Mesendoderm (in vitro differentiated cells): ENCODE measurements around the gene CDC34.

Experiments
- DNase-seq: peaks from one replicate; pipeline ENCODE4 v3.0.0; 2013
- H2AK5ac ChIP-seq: 2 replicates; pipeline ENCODE4 v1.6.1; 2013; ENCODE audit warnings: low read length, inconsistent platforms
- H2BK120ac ChIP-seq: 2 replicates; pipeline ENCODE4 v1.6.1; 2013; ENCODE audit warnings: low read depth, mild to moderate bottlenecking, low read length, moderate library complexity, mixed read lengths
- H2BK15ac ChIP-seq: replicated peaks from 2 replicates; pipeline ENCODE4 v1.6.1; 2013; ENCODE audit warnings: low read depth, mild to moderate bottlenecking, moderate library complexity
- H2BK5ac ChIP-seq: 2 replicates; pipeline ENCODE4 v1.6.1; 2013; ENCODE audit warnings: low read length, inconsistent platforms
- H3K18ac ChIP-seq: 2 replicates; pipeline ENCODE4 v1.6.1; 2013; ENCODE audit warnings: mild to moderate bottlenecking, low read length, mixed read lengths
- H3K23ac ChIP-seq: one replicate; pipeline ENCODE4 v1.6.1; 2013; ENCODE audit warnings: low read length
- H3K27ac ChIP-seq: 2 replicates; pipeline ENCODE4 v1.5.1; 2013; ENCODE audit warnings: low read depth, mild to moderate bottlenecking, inconsistent platforms, low read length, moderate library complexity
- H3K27me3 ChIP-seq: 2 replicates; pipeline ENCODE4 v1.6.1; 2013; ENCODE audit warnings: low read length, control low read depth, mild to moderate bottlenecking, inconsistent platforms; ENCODE audit not compliant: insufficient read depth, poor library complexity
- H3K36me3 ChIP-seq: 2 replicates; pipeline ENCODE4 v1.6.1; 2013; ENCODE audit warnings: low read length, inconsistent platforms; ENCODE audit not compliant: control insufficient read depth, insufficient read depth
- H3K4ac ChIP-seq: one replicate; pipeline ENCODE4 v1.6.1; 2013; ENCODE audit warnings: low read depth, mild to moderate bottlenecking, low read length, moderate library complexity
- H3K4me1 ChIP-seq: 2 replicates; pipeline ENCODE4 v1.6.1; 2013; ENCODE audit warnings: low read depth, low read length, inconsistent platforms; ENCODE audit not compliant: control insufficient read depth
- H3K4me2 ChIP-seq: 2 replicates; pipeline ENCODE4 v1.6.1; 2013; ENCODE audit warnings: low read length
- H3K4me3 ChIP-seq: 2 replicates; pipeline ENCODE4 v1.5.1; 2013; ENCODE audit warnings: mild to moderate bottlenecking, low read length
- H3K56ac ChIP-seq: one replicate; pipeline ENCODE4 v1.6.1; 2013; ENCODE audit warnings: low read length
- H3K79me1 ChIP-seq: 2 replicates; pipeline ENCODE4 v1.6.1; 2013; ENCODE audit warnings: low read length, inconsistent platforms
- H3K79me2 ChIP-seq: 2 replicates; pipeline ENCODE4 v1.6.1; 2013; ENCODE audit warnings: mild to moderate bottlenecking, low read length; ENCODE audit not compliant: control insufficient read depth, insufficient read depth
- H3K9ac ChIP-seq: 2 replicates; pipeline ENCODE4 v1.6.1; 2013; ENCODE audit warnings: low read length, inconsistent platforms
- H4K5ac ChIP-seq: one replicate; pipeline ENCODE4 v1.6.1; 2013; ENCODE audit warnings: low read length
- H4K8ac ChIP-seq: one replicate; pipeline ENCODE4 v1.6.1; 2013; ENCODE audit warnings: low read depth, mild to moderate bottlenecking, control low read depth, low read length, moderate library complexity
- WGBS: extraction: QIAGEN DNeasy Blood & Tissue Kit; methylation state at CpG from one replicate; pipeline ENCODE4 v1.1.7; 2013; ENCODE audit warnings: low lambda C conversion rate, missing lambda C conversion rate; ENCODE audit not compliant: insufficient coverage; ENCODE audit errors: extremely low coverage; 5-methylcytosine and 5-hydroxymethylcytosine counted together

Gene CDC34

DNA sequence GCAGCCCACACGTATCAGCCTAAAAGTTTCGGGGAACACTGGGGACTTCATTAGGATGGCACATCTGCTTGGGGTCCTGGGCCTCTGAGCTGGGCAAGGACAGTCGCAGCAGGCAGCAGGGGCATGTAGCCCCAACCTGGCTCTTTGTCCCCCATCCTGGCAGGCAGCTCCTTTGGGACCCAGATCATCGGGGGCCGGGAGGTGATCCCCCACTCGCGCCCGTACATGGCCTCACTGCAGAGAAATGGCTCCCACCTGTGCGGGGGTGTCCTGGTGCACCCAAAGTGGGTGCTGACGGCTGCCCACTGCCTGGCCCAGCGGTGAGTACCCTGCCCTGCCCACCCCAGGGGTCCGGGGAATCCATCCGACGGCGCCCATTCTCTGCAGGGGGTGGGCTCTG, 15.6 kb downstream of the CDC34 start:
- no peak for DNase-seq
- H2BK15ac ChIP-seq, result no peak overlapping the region

DNA sequence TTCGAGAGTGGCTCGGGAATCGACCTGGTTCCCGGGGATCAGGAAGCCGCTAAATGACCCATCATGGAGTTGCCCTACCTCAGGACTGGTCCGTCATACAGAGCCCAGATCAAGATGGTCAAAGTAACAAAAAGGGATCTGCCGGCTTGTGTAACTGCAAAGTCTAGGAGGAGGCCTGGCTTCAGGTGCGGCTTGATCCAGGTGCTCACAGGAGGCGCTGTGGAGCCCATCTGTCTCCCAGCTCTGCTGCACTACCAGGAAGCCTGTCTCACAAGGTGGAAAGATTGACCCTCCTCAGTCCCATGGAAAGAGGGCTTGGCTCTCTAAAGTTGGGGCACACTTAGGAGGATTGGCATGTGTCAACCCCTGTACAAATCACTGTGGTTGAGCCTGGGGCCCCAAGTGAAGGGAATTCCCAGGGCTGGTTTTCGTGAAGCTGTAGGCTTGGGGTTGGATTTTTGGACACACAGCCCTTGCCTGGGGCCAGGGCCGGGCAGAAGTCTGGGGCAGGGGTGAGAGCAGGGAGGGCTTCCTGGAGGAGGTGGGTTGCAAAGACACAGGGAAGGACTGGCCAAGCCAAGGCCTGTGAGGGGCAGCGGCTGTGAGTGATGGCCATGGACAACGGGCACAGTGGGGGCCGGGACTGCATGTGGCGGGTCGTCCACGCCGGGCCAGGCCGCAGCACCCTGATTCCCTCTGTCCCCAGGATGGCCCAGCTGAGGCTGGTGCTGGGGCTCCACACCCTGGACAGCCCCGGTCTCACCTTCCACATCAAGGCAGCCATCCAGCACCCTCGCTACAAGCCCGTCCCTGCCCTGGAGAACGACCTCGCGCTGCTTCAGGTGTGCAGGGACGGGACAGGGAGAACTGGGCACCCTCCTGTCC, 16.5 kb downstream of the CDC34 start:
- Histone ChIP-seq H3K23ac (no peak overlapping the region), H4K5ac (no peak overlapping the region), H3K9ac (no peak overlapping the region), H3K27ac (no peak overlapping the region), H3K56ac (no peak overlapping the region), H3K18ac (no peak overlapping the region), H4K8ac (no peak overlapping the region), H3K4me3 (no peak overlapping the region), H2BK15ac (no peak overlapping the region), H2AK5ac (no peak overlapping the region), H3K36me3 (no peaks in the 10 kb centered on the region), H3K4ac (no peak overlapping the region), H3K4me2 (no peak overlapping the region), H2BK5ac (no peak overlapping the region), H3K79me1 (no peaks in the 10 kb centered on the region), H3K79me2 (no peaks in the 10 kb centered on the region), H3K27me3 (no peaks in the 10 kb centered on the region), H2BK120ac (no peak overlapping the region), H3K4me1 (no peaks in the 10 kb centered on the region)
- WGBS, result no CpG with 5 or more reads among the region's 26 CpGs
- DNase-seq, result no peak

More for the DNA sequence above, 15.6 kb downstream of the CDC34 start:
- H3K27me3 ChIP-seq, result no peaks in the 10 kb centered on the region
- H3K4me1 ChIP-seq, result no peaks in the 10 kb centered on the region
- no peaks in the 10 kb centered on the region for H3K79me1 ChIP-seq
- no peak overlapping the region for H4K5ac ChIP-seq
- no peak overlapping the region for H4K8ac ChIP-seq
- H3K4ac ChIP-seq, result no peak overlapping the region
- no peak overlapping the region for H2BK120ac ChIP-seq
- H2BK5ac ChIP-seq, result no peak overlapping the region
- no peak overlapping the region for H3K27ac ChIP-seq
- H3K79me2 ChIP-seq, result no peaks in the 10 kb centered on the region
- WGBS, result no CpG with 5 or more reads among the region's 15 CpGs
- no peaks in the 10 kb centered on the region for H3K36me3 ChIP-seq
- no peak overlapping the region for H3K23ac ChIP-seq
- no peak overlapping the region for H3K18ac ChIP-seq
- H2AK5ac ChIP-seq, result no peak overlapping the region
- no peak overlapping the region for H3K9ac ChIP-seq
- no peak overlapping the region for H3K56ac ChIP-seq
- no peak overlapping the region for H3K4me3 ChIP-seq
- no peak overlapping the region for H3K4me2 ChIP-seq

DNA sequence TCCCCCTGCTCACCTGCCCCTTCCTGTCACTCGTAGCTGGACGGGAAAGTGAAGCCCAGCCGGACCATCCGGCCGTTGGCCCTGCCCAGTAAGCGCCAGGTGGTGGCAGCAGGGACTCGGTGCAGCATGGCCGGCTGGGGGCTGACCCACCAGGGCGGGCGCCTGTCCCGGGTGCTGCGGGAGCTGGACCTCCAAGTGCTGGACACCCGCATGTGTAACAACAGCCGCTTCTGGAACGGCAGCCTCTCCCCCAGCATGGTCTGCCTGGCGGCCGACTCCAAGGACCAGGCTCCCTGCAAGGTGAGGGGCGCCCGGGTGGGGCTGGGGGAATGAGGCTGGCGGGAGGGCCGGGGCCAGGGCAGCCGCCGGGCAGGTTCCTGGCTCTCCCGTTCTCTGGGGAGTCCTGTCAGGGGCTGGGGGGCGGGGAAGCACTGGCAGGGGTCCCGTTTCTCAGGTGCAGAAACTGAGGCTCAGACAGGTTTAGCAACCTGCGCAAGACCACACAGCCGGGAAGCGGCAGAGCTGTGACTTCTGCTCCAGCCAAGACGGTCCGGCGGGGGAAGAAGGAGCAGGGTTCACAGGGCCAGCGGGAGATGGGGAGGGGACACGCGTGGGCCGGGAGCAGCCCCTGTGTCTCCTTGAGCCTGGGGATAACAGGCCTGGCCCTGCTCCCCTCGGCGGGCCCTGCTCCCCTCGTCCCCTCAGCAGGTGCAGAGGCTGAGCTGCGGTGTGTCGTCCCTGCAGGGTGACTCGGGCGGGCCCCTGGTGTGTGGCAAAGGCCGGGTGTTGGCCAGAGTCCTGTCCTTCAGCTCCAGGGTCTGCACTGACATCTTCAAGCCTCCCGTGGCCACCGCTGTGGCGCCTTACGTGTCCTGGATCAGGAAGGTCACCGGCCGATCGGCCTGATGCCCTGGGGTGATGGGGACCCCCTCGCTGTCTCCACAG, 17.6 kb downstream of the CDC34 start:
- H3K27me3 ChIP-seq, result no peaks in the 10 kb centered on the region
- H3K9ac ChIP-seq, result no peak overlapping the region
- no peak overlapping the region for H3K4me2 ChIP-seq
- no CpG with 5 or more reads among the region's 52 CpGs for WGBS
- H3K4me3 ChIP-seq, result no peak overlapping the region
- no peak overlapping the region for H4K8ac ChIP-seq
- H2AK5ac ChIP-seq, result no peak overlapping the region
- H2BK5ac ChIP-seq, result no peak overlapping the region
- no peak for DNase-seq
- no peak overlapping the region for H4K5ac ChIP-seq
- no peak overlapping the region for H3K18ac ChIP-seq
- no peak overlapping the region for H2BK15ac ChIP-seq
- no peaks in the 10 kb centered on the region for H3K36me3 ChIP-seq
- H3K79me1 ChIP-seq, result no peaks in the 10 kb centered on the region
- H3K23ac ChIP-seq, result no peak overlapping the region
- no peak overlapping the region for H3K4ac ChIP-seq
- H3K56ac ChIP-seq, result no peak overlapping the region
- H3K27ac ChIP-seq, result no peak overlapping the region
- H3K4me1 ChIP-seq, result no peaks in the 10 kb centered on the region
- H2BK120ac ChIP-seq, result no peak overlapping the region
- no peaks in the 10 kb centered on the region for H3K79me2 ChIP-seq

DNA sequence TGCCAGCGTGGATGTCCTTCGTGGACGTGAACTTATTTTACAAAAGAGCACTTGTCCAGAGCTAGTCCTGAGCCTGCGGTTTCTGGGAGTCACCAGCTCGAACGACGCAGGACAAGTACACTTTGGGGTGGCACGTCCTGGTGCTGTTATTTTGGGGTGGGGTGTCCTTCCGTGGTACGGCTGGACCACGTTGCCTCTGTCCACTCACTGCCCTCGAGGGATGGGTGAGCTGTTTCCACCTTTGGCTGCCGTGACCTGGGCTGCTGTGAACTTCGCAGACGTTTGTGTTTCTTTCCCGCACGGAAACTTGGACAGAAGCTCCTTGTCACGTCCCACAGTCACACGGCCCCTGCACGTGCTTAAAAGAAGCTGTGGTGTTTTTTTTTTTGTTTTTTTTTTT, 23.3 kb downstream of the CDC34 start:
- WGBS, result no CpG with 5 or more reads among the region's 20 CpGs
- H4K5ac ChIP-seq, result no peak overlapping the region

DNA sequence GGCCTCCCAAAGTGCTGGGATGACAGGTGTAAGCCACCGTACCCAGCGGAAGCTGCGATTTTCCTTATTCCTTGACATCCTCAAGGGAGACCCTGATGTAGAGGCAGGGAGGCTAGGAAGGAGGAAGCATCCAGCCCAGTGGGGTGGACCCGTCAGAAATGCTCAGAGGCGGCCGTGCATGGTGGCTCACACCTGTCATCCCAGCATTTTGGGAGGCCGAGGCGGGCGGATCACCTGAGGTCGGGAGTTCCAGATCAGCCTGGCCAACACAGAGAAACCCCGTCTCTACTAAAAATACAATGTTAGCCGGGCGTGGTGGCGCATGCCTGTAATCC, 23.9 kb downstream of the CDC34 start:
- H2AK5ac ChIP-seq, result no peak overlapping the region
- H3K9ac ChIP-seq, result no peak overlapping the region
- DNase-seq, result no peak
- H2BK5ac ChIP-seq, result no peak overlapping the region
- H3K4ac ChIP-seq, result no peak overlapping the region
- WGBS, result no CpG with 5 or more reads among the region's 14 CpGs
- H4K8ac ChIP-seq, result no peak overlapping the region
- no peak overlapping the region for H3K18ac ChIP-seq
- no peaks in the 10 kb centered on the region for H3K27me3 ChIP-seq
- no peak overlapping the region for H2BK15ac ChIP-seq
- H2BK120ac ChIP-seq, result no peak overlapping the region
- H3K27ac ChIP-seq, result no peak overlapping the region
- H3K79me1 ChIP-seq, result no peaks in the 10 kb centered on the region
- no peak overlapping the region for H3K23ac ChIP-seq
- H3K4me3 ChIP-seq, result no peak overlapping the region
- H3K79me2 ChIP-seq, result no peaks in the 10 kb centered on the region
- no peak overlapping the region for H3K4me2 ChIP-seq
- no peak overlapping the region for H3K56ac ChIP-seq
- H4K5ac ChIP-seq, result no peak overlapping the region
- no peaks in the 10 kb centered on the region for H3K36me3 ChIP-seq
- H3K4me1 ChIP-seq, result no peaks in the 10 kb centered on the region

More for the DNA sequence above, 23.3 kb downstream of the CDC34 start:
- no peak for DNase-seq
- H3K79me1 ChIP-seq, result no peaks in the 10 kb centered on the region
- H3K27ac ChIP-seq, result no peak overlapping the region
- H3K4me2 ChIP-seq, result no peak overlapping the region
- no peaks in the 10 kb centered on the region for H3K27me3 ChIP-seq
- H3K4me1 ChIP-seq, result no peaks in the 10 kb centered on the region
- H3K18ac ChIP-seq, result no peak overlapping the region
- H2BK5ac ChIP-seq, result no peak overlapping the region
- H3K79me2 ChIP-seq, result no peaks in the 10 kb centered on the region
- H3K56ac ChIP-seq, result no peak overlapping the region
- H3K23ac ChIP-seq, result no peak overlapping the region
- no peak overlapping the region for H3K4ac ChIP-seq
- H2BK15ac ChIP-seq, result no peak overlapping the region
- no peaks in the 10 kb centered on the region for H3K36me3 ChIP-seq
- no peak overlapping the region for H2BK120ac ChIP-seq
- no peak overlapping the region for H2AK5ac ChIP-seq
- H4K8ac ChIP-seq, result no peak overlapping the region
- no peak overlapping the region for H3K4me3 ChIP-seq
- H3K9ac ChIP-seq, result no peak overlapping the region
